Nucleus accumbens (tissue), 56 donors: ENCODE data around the gene CES3.
"Not testable (repeated sequence)": the region's sequence is repeated elsewhere in the genome, so short reads cannot be mapped to it uniquely, and the experiment has no call there.

Source experiments
- DNase-seq, 56 donors: peaks; one replicate each; lab custom pipeline; 2025; lab: John Stamatoyannopoulos, UW

CES3 gene

GRCh38 chr16:66944054-66944441 is 17.0 kb upstream of the CES3 start:
- no peak for DNase-seq

GRCh38 chr16:66944971-66945370 is 16.1 kb upstream of the CES3 start:
- not testable (repeated sequence) for DNase-seq

- no peak for DNase-seq
Observed at GRCh38 chr16:66945939-66946338, 15.1 kb upstream of the CES3 start.

GRCh38 chr16:66946541-66946940 is 14.5 kb upstream of the CES3 start:
- DNase-seq, result no peak

GRCh38 chr16:66946974-66947301 is 14.1 kb upstream of the CES3 start:
- DNase-seq, result no peak

- peak in 48 of 56 donors; percentile 12 to 90 (median 60) for DNase-seq
Observed at GRCh38 chr16:66947302-66948065, 13.6 kb upstream of the CES3 start.

GRCh38 chr16:66948134-66948836 is 12.8 kb upstream of the CES3 start:
- DNase-seq, result peak in 2 of 56 donors; percentile 15 to 29

GRCh38 chr16:66948837-66949225 is 12.2 kb upstream of the CES3 start:
- no peak for DNase-seq

GRCh38 chr16:66949472-66949871 is 11.6 kb upstream of the CES3 start:
- DNase-seq, result no peak

GRCh38 chr16:66950437-66950836 is 10.6 kb upstream of the CES3 start:
- no peak for DNase-seq

- no peak for DNase-seq
Observed at GRCh38 chr16:66950971-66951790, 9.9 kb upstream of the CES3 start.

GRCh38 chr16:66952430-66953110 is 8.5 kb upstream of the CES3 start:
- no peak for DNase-seq

- DNase-seq, result no peak
Observed at GRCh38 chr16:66953462-66954096, 7.5 kb upstream of the CES3 start.

GRCh38 chr16:66954097-66954659 is 6.9 kb upstream of the CES3 start:
- DNase-seq, result peak in 46 of 56 donors; percentile 14 to 85 (median 43)

GRCh38 chr16:66955363-66956153 is 5.5 kb upstream of the CES3 start:
- DNase-seq, result not testable (repeated sequence)

- DNase-seq, result not testable (repeated sequence)
Observed at GRCh38 chr16:66956154-66956457, 5.0 kb upstream of the CES3 start.

GRCh38 chr16:66958857-66959703 is 2.0 kb upstream of the CES3 start:
- no peak for DNase-seq

GRCh38 chr16:66959704-66960161 is 1.3 kb upstream of the CES3 start:
- peak in 1 of 56 donors; percentile 13 for DNase-seq
